ENCODE measurements around the gene IQCF2.
"Not testable (repeated sequence)": the region's sequence is repeated elsewhere in the genome, so short reads cannot be mapped to it uniquely, and the experiment has no call there.

IQCF2 gene

DNA sequence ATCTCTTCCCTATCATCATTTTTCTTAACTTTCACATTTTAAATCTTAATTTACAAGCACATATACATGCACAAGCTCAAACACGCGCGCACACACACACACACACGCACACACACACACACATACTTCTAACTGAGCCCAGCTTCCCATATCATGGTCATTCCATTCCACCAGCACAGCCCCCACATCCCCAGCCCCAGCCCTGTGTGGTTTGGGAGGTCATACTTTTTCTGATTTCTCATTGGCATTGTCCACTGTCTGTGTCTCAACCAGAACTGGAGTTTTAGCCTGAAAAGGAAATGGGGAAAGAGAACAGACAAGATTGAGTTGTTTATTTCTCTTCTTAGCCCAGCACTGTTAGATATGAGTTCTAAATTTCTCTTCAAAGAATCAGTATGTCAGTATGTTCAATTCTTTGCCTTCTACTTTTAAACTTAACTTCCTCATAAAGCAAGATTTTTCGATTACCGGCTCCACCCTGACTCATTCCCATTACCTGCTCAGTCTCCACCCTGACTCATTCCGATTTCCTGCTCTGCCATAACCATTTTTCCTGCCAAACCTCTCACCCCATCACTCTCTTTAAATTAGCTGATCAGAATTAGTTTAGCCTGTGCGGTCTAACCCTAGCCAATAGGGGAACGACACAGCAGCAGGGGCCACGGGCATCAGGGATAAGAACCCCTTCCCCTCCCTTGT, 35.3 kb downstream of the IQCF2 start:
- Mint-ChIP-seq H3K36me3 (no peaks in the 10 kb centered on the region), H3K27ac (no peak overlapping the region), H3K9me3 (ENCODE audit: low read depth) (no peaks in the 10 kb centered on the region), H3K4me1 (ENCODE audit: low read depth) (peaks cover 4% of the 10 kb centered on the region), H3K4me3 (no peak overlapping the region), H3K27me3 (peaks cover 19% of the 10 kb centered on the region)

- peaks cover 21% of the 10 kb centered on the region for H3K27me3 Mint-ChIP-seq
- H3K4me3 Mint-ChIP-seq = no peak overlapping the region
- no peaks in the 10 kb centered on the region for H3K36me3 Mint-ChIP-seq
- no peaks in the 10 kb centered on the region for H3K4me1 Mint-ChIP-seq (ENCODE audit: low read depth)
- no peak overlapping the region for H3K27ac Mint-ChIP-seq
- H3K9me3 Mint-ChIP-seq (ENCODE audit: low read depth) = no peaks in the 10 kb centered on the region
Observed at GRCh38 chr3:51897391-51897790, 36.0 kb downstream of the IQCF2 start.

DNA sequence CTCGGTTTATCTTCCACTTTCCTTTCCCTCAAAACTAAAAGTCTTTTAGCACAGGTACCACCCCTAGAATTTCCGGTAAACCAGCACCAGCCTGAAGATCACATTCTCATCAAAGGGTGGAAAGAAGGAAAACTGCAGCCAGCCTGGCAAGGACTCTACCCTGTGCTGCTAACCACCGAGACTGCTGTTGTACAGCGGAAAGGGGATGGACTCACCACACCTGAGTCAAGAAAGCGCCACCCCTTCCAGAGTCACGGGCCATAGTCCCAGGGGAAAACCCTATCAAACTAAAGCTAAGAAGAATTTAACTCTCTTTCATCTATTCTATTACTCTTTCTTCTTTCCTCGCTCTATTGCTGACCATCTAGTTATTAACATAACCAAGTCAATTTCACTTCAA, 38.6 kb downstream of the IQCF2 start:
- H3K27me3 Mint-ChIP-seq = peaks cover 28% of the 10 kb centered on the region

GRCh38 chr3:51902361-51902760, 40.9 kb downstream of the IQCF2 start:
- H3K27me3 Mint-ChIP-seq = peaks cover 25% of the 10 kb centered on the region
- not testable (repeated sequence) for H3K27ac Mint-ChIP-seq; H3K4me3 Mint-ChIP-seq; H3K4me1 Mint-ChIP-seq (ENCODE audit: low read depth)
- peaks cover 10% of the 10 kb centered on the region for H3K9me3 Mint-ChIP-seq (ENCODE audit: low read depth)
- peaks cover 11% of the 10 kb centered on the region for H3K36me3 Mint-ChIP-seq

More for the DNA sequence above, 38.6 kb downstream of the IQCF2 start:
- H3K4me3 Mint-ChIP-seq; H3K36me3 Mint-ChIP-seq; H3K9me3 Mint-ChIP-seq (ENCODE audit: low read depth); H3K27ac Mint-ChIP-seq; H3K4me1 Mint-ChIP-seq (ENCODE audit: low read depth): not testable (repeated sequence)

DNA sequence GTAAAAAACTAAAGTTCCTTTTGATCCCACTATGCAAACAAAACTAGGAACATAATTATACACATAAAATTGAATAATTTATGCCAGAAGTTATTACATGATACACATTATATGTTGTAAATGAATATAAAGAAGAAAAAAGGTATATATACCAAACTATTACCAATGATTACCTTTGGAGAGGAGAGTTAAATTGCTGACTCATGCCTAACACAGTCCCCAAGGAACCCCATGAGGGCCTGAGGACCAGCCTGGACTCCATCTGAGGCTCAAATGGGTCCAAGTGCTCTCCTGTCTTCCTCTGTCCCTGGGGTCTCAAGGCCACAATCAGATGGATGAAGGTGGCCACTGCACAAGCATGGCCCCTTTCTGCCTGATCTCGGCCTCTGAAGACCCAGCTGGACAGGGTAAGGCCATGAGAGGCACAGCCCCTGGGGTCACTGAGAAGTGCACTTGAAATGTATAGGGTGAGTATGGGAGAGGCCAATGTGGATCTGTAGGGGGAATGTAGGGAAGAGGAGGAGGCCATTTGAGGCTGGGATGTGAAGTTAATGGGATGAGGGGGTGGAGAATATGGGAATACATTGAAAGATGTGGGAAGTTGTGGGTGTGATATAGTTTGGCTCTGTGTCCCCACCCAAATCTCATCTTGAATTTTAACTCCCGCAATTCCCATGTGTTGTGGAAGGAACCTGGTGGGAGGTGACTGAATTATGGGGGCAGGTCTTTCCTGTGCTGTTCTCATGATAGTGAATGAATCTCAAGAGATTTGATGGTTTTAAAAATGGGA, 42.8 kb downstream of the IQCF2 start:
- Mint-ChIP-seq H3K9me3 (ENCODE audit: low read depth) (peaks cover 13% of the 10 kb centered on the region), H3K4me1 (ENCODE audit: low read depth) (no peaks in the 10 kb centered on the region), H3K36me3 (peaks cover 13% of the 10 kb centered on the region), H3K27ac (no peak overlapping the region), H3K27me3 (peaks cover 21% of the 10 kb centered on the region), H3K4me3 (no peak overlapping the region)

- Mint-ChIP-seq H3K9me3 (ENCODE audit: low read depth) (peaks cover 14% of the 10 kb centered on the region), H3K4me1 (ENCODE audit: low read depth) (no peaks in the 10 kb centered on the region), H3K27ac (no peak overlapping the region), H3K36me3 (peaks cover 13% of the 10 kb centered on the region), H3K4me3 (no peak overlapping the region), H3K27me3 (peaks cover 13% of the 10 kb centered on the region)
Observed at GRCh38 chr3:51908026-51908425, 46.6 kb downstream of the IQCF2 start.
